EL (cell line): Measurements from ENCODE around the gene PRR5L.
"Not testable (repeated sequence)": the region's sequence is repeated elsewhere in the genome, so short reads cannot be mapped to it uniquely, and the experiment has no call there.

Experiments used
- DNase-seq: peaks from one replicate; pipeline ENCODE4 v3.0.0-alpha.2; 2016

Gene PRR5L

DNA sequence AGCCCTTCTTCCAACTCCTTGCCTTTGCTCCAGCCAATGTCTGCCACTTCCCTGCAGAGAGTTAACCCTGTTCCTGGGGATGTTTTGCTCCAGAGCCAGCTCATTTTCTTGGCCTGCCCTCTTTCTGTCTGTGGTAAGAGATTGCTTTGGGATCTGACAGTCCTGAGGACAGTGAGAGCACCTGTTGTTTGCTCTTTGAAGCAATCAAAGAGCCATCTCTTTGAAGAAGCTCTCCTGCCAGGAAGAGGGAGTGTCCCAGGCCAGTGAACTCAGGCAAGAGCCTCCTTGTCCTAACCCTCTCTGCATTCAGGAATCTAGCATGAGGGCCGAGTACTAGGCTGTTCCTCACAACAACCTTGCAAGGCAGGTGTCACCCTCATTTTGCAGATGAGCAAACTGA, 171.8 kb downstream of the PRR5L start:
- no peak for DNase-seq

DNA sequence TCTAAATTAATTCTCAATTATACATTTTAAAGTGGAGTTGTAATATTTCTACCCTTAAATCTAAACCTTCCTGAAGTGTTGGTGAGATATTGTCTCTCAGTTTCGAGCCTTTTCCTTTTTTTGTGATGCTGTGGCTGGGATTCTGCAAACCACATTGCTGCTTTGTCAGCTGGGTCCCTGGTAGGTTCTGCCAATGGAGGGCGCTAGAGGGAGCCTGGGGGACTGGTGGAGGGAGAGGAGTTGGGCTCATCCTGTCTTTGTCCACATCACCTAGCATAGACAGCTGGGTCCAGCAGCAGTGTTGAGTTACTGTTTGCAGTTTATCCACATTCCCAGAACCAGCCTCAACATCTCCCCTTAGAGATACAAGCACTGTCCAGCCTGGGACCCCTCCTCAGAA, 173.0 kb downstream of the PRR5L start:
- DNase-seq, result peak; percentile 59

DNA sequence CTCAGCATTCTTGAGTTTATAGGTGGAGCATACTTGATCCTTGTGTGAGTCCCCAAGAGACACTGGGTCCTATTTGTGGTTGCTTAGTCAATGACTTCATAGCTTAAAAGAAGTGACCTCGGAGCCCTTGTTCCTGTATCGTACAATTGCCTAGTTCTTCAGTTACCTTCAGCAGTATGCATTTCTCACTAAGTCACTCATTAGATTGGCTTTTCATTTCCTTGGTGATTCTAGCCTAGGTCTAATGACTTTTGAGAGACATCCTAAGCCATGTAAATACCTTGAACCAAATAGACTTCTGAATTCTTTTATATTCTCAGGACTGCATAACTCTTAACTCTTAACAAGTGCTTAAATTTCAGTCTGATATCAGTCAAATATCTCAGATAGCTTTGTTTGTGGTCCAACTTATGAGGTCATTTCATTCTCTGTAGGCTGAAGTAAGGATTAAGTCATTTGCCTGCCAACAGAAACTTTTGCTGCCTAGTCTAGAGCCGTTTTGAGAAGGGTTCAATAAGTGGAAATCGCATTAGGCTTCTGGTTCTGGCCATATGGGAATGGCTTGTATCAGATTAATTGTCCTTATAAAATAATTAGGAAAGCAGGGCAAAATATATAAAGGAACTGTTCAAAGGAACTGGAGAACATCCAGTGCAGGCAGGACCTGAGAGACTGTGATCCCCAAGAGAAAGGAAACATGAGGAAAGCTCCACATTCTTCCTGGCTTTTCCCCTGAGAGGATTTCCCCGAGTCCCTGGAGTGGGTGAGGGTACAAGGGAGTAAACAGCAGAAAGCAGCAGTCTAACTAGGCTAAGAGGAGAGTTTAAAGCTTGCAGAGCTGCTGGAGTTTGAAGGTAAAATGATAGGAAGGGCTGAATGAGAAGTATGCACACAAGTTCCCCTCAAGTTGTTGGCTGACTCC, 174.1 kb downstream of the PRR5L start:
- peak; percentile 84 for DNase-seq

DNA sequence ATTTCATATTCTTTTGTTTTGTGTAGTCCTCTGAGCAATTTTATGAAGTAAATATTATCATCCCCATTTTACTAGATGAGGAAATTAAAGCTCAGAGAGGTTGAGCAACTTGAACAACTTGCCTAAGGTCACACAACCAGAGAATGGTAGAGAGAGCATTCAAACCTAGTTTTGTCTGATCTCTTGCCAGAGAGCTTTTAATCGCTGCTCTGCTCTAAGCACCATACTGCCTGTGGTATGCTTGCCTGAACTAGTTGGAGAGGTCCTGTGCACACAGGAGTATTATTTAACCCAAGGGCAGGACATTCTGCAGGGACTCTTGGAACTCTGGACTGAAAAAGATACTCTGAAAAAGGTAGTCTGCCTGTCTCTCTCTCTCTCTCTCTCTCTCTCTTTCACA, 175.5 kb downstream of the PRR5L start:
- no peak for DNase-seq

DNA sequence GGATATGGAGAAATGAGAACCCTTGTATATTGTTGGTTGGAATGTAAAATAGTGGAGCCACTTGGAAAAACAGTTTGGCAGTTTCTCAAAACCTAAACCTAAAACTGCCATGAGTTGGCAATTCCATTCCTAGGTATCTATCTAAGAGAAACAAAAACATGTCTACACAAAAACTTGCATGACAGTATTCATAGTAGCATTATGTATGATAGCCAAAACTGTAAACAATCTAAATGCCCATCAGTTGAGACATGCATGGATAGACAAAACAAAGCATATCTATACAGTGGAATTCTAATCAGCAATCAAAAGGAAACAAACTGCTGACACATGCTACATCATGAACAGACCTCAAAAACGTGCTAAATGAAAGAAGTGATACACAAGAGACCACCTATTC, 179.1 kb downstream of the PRR5L start:
- DNase-seq, result no peak

DNA sequence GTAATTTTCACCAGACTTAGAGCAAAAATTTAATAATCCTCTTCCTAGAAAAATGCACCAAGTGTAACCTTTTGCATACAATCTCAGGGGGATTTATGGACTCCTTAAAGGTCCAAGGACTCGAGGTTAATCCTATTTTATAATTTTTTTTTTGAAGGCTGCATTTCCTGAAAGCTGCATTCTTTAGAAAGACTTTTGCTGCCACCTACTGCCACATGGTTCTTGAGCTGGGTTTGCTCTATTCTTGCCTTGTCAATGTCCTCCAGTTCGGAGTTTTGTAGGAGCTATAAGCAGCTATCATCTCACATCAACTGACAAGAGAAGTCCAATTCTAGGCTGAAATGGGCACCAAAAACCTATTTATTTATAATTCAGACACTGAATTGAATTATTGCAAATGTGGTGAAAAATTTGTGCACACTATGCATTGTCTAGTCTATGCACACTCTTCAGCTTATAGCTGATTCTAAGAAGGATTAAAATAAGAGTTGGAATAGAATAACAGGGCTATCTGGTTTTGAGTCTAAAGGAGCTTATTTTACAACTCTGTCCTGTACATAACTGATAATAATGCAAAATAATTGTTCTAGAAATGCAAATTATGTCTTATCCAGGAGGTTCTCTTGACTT, 182.7 kb downstream of the PRR5L start:
- DNase-seq, result peak; percentile 57

DNA sequence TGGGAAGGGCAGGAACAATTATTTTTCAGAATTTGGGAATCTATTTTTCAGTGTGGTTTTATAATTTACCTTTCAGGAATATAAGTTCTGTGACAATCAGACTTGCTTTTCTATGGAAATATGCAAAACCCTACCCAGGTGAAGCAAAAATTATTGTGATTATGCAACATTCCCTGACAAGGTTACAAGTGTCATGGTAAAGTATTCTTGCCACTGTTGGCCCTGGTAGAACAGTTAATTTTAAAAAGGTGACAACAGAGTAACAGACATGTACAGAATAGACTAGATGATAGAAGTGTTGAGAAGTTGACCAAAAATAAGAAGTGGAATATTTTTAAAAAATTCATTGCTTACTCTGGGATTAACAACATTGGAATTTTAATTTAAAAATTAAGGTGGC, 184.7 kb downstream of the PRR5L start:
- no peak for DNase-seq

DNA sequence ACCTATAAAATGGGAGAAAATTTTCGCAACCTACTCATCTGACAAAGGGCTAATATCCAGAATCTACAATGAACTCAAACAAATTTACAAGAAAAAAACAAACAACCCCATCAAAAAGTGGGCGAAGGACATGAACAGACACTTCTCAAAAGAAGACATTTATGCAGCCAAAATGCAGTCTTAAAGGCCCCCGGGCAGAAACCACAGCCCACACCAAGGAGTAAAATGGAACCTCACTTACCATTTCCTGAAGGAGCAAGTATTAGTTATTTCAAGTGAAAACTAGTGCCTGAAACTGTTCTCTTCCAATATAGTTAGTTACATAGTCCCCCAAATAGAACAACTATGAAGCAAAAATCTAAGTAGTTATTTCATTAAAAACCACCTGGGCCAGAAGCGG, 187.0 kb downstream of the PRR5L start:
- DNase-seq, result not testable (repeated sequence)

DNA sequence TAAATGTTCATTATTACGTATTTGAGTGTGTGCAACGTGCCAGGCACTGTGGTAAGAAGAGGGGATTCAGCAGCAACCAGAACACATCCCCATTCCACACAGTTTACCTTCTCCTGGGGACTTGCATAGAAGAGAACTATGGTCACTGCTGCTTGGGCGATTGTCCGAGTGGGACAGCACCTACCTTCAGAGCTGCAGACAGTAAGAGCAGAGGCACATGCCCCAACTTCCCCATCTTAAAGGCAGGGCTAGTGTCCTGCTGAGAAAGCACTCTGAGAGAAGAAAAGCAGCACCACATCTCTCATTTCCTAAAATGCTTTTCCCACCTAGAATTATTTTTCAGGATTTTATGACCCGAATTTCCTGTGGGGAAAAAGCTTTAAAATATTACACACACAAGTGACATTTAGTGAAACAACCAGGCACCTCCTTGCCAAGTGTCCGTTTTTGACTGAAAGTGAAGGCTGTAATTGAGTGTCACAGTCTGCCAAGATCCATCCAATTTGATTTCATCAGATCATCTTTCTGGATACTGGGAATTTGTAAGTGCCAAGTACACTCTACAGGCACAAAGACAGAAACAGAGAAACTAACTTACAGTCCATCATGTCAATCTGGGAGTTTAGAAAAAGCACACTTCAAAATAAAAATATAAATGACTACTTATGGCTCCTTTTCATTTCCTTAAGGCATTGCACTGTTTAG, 189.4 kb downstream of the PRR5L start:
- no peak for DNase-seq

DNA sequence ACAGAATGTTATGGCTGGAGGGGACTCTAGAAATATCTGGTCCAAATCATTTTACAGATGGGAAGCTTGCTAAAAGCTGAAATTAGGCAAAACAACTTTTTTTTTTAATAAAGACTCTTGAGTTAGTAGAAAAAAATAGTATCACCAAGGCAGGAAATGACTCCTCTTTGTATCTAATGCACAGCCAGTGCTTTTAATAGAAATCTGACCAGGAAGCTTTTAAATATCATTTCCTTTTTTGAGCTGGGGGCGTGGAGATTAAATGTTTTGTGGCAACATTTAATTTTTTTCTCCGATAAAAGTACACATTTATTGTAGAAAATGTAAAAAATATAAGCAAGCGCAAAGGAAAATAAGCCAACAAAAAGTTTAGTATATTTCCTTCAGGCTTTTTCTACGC, 191.5 kb downstream of the PRR5L start:
- DNase-seq, result no peak

DNA sequence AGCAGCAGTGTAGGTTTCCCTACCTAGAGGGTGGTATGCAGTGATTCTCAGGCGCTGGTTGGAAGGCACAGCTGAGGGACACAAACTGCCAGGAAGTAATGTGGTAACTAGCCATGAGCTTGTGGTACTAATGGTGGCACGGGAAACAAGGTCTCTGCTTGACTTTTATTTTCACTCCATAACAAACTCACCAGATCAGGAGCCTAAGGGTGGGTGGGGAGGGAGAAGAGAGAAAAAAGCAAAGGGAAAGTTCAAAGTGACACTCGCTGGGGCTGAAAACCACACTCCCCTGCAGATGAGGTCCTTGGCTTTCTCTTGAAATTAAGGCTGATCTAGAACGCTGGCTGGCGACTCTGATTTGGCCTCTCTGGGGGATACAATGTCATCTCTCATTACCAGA, 192.0 kb downstream of the PRR5L start:
- no peak for DNase-seq

DNA sequence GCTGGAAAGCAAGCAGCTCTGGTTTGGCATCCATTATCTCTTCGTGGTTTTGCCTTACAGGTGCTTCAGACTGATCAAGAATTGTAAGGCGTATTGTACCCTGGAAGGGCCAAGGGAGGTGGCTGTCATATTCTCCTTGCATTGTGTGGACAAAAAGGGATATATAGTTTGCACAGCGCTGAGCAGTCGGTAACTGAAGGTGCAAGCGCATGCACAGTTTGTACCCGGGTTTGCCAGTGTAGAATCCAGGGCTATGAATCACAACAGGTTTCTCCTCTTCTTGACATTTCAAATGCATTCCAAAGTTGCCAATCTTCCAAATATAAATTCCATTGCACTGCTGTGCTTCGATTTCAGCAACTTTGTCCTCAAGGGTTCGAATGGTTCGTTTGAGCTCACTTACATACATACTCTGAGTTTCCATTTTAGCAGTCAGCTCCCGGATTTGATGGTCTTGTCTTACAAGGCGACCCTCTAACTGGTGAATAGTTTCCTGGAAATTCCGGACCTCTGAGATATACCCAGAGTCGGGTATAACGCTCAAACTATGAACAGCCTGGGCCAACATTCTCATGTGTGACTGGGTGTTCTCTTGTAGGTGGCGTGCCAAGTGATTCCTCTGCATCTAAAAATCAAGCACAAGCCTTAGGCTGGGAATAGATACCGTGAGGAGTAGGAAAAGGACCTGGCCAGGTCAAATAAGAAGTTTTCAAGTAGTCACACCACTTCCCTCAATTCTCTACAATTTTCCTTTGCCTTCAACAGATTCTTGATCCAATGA, 194.1 kb downstream of the PRR5L start:
- no peak for DNase-seq

DNA sequence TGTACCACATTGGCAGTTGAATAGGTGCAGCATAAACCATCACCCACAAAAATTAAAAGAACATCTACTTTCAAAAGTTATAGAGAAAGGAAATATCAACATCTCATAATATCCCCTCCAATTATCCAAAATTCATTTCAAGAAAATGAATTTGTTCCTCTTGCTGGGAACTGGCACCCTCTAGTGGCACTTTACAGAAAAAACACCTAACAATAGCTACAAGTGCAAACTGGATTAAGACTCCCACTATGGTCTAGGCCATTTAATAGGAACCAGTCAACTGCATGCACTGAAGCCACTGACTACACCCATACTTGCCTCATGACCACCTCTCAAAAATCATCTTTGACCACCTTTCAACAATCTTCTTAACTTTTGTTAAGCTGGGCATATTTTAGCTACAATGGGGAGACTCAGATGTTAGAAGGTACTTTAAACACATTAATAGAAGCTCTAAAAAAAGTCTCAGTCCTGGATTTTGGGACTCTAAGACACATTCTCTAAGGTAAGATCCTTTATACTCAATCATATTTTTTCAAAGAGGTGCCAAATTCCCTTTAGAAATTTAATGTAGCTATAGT, 196.7 kb downstream of the PRR5L start:
- peak; percentile 61 for DNase-seq

DNA sequence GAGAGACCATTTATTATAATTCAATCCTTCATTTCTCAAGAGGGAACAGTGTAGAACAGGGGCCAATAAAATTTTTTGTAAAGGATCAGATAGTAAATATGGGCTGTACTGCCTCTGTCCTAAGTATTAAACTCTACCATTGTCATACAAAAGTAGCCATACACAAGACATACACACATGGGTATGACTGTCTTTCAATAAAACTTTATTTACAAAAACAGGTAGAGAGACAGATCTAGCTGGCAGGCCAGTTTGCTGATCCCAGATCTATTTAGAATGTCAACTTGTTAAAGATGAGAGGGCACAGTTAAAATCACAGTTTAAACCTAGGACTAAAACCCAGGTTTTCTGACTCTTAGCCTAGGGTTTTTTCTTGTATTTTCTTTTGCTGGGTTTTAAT, 197.2 kb downstream of the PRR5L start:
- DNase-seq, result no peak

DNA sequence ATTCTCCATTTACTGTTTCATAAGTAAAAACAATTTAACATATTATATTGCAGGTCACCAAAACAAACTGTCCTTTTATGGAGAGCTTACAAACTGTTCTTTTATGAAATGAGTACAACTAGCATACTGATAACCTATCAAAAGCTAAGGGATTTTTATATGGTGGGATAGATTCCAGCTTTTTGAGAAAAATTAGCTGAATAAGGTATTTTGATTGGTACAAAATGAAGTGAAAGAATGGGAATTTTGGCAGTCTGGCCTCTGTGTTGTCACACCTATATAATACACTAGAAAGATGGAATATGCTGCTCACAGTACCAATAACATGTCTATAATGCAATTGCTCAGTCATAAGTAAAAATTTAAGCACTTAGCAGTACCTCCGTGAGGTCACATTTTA, 202.6 kb downstream of the PRR5L start:
- DNase-seq, result no peak

DNA sequence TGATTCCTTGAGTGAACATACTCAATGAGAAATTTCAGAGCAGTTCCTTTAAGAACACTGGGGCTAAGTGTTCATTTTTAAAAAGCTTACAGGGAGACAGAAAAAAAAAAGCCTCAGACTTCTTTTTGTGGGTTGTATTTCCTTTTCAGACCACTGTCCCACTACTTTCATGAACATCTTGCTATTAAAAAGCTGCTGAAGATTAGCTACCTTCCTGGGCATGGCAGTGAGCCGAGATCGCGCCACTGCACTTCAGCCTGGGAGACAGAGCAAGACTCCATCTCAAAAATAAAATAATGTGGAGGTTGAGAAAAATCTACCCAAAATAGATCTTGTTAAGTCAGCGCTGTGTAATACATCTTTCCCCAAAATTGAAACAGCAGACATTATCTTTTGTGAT, 203.2 kb downstream of the PRR5L start:
- DNase-seq, result no peak

DNA sequence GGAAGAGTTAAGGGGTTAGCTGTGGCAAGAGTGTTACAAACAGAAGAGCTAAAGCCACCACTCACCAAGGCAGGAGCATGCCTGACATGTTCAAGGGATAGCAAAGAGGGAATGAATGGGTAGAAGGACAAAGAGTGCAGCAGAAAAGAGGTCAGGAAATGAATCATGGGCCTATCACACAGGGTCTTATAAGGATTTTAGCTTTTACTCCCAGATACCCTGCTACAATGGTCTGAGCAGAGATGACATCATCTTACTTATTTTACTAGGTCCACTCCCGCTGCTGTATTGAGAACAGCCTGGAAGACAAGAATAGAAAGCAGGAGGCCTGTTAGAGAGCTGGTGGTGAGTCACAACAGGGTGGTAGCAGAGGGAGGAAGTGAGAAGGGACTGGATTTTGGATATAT, 204.2 kb downstream of the PRR5L start:
- peak; percentile 95 for DNase-seq

DNA sequence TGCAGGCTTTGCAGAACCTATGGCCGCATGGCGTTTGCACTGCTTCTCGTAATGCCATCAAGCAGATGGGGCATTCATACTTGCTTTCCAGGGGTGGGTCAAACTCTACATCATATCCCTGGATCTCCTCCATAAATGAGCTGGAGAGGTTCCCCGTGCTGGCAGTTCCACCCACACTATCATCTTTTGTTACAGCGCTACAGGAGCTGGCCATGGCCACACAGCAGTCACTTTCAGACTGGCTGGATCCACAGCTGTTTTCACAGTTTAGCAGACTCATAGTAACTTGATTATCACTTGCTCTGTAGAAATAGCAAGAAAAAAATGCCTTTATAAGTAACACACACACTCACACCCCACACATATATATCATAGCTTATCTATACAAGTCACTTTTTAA, 205.1 kb downstream of the PRR5L start:
- DNase-seq, result no peak

DNA sequence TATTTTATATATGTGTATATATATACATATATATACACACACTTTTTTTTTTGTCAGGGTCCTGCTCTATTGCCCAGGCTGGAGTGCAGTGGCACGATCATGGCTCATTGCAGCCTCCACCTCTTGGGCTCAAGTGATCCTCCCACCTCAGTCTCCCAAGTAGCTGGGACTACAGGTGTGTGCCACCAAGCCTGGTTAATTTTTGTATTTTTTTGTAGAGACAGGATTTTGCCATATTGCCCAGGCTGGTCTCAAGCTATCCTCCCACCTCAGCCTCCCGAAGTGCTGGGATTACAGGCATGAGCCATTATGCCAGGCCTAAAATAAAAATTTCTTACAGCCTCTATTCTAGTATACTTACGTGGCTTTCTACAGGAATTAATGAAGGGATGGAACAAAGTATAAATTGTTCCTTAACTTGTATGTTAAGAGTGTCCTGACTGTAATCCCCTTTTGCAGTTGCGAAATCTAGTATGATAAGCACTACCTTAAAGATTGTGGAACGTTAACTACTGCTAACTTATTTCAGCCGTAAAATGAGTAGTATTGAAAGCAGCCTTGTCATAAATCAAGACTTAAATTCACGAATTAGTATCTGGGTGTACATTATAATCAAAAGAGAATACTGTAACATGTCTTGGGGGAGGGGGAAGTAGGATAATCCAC, 211.9 kb downstream of the PRR5L start:
- DNase-seq, result no peak

DNA sequence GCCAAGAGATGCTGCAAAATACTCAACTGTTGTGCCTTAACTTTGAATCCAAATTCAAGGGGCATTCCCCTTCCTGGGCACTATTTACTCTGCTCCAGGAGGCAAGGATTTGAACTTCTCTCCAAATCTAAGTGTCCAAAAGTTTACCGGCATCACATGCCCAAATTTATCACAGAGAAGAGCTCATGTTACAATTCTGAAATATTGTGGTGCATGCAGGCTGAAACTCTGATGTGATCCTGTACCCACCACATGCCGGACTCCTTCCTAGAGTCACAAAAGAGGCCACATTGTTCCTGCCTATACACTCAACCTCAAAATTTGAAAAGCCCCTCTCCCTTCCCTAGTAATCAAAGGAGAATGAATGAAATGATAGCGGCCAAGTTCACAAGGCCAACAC, 212.7 kb downstream of the PRR5L start:
- DNase-seq, result no peak

DNA sequence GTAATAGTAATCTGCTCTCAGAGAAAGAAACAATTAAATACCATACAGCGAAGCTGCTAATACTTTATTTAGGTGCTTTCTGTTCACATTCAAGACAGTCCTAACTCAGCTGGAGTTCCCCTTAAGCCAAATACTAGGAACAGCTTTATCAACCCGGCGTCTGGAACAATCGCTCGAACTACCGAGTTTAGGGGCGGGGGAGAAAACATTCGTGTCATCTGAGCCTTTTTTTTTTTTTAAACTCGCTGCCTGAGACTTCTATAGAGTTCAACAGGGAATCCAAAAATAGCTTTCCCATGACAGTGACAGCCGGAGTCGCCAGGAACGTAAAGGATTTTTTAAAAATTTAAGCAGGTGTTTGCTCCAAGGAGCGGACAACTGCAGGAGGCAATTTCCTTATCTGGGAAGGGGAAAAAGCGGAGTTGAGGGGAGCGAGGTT, 213.1 kb downstream of the PRR5L start:
- DNase-seq, result peak; percentile 37
